ENCODE data around the gene JSRP1.

JSRP1 gene

GRCh38 chr19:2242092-2242537 lies 14.1 kb downstream of the JSRP1 start:
- Histone ChIP-seq H3K27ac (ENCODE audit: insufficient read depth in 1 of 2, low read depth in 1 of 2, low read length in 2 of 2, poor library complexity in 1 of 2, severe bottlenecking in 2 of 2) (no peak overlapping the region), H3K36me3 (ENCODE audit: control insufficient read depth in 4 of 4, insufficient read depth in 4 of 4, low read length in 3 of 4) (peaks cover 7 to 74% (median 37%) of the 10 kb centered on the region in 4 experiments), H3K27me3 (replicated peaks in 2 of 5; ENCODE audit: control insufficient read depth in 4 of 5, insufficient read depth in 5 of 5, low read length in 4 of 5) (no peaks in the 10 kb centered on the region), H3K9me3 (ENCODE audit: control extremely low read depth in 1 of 5, control insufficient read depth in 4 of 5, insufficient read depth in 2 of 5, low read depth in 1 of 5, low read length in 4 of 5) (no peaks in the 10 kb centered on the region), H3K4me3 (ENCODE audit: control insufficient read depth in 1 of 7, extremely low read depth in 1 of 7, insufficient read depth in 4 of 7, low read depth in 2 of 7, low read length in 6 of 7) (no peak overlapping the region), H3K4me1 (ENCODE audit: control extremely low read depth in 1 of 4, control insufficient read depth in 4 of 4, insufficient read depth in 4 of 4, low read length in 3 of 4) (peaks cover 0 to 56% (median 51%) of the 10 kb centered on the region in 4 experiments)
- CTCF ChIA-PET = interaction anchor here (0.6 to 8.1 kb wide), 3 partner anchors 9 to 23 kb away, joined by 3 to 52 read pairs (median 4); partner anchors contain the start of gene AMH
- WGBS (ENCODE audit: insufficient coverage) = 97% methylated on average over 9 of the region's 12 CpGs
- DNase-seq = no peak
- POLR2A ChIA-PET = no interaction called here

- Histone ChIP-seq H3K27ac (ENCODE audit: insufficient read depth in 1 of 2, low read depth in 1 of 2, low read length in 2 of 2, poor library complexity in 1 of 2, severe bottlenecking in 2 of 2) (peak overlapping the region in 1 of 2 experiments; percentile 91), H3K4me3 (ENCODE audit: control insufficient read depth in 1 of 7, extremely low read depth in 1 of 7, insufficient read depth in 4 of 7, low read depth in 2 of 7, low read length in 6 of 7) (peak overlapping the region in 1 of 7 experiments; percentile 76), H3K4me1 (ENCODE audit: control extremely low read depth in 1 of 4, control insufficient read depth in 4 of 4, insufficient read depth in 4 of 4, low read length in 3 of 4) (peaks cover 0 to 61% (median 55%) of the 10 kb centered on the region in 4 experiments), H3K9me3 (ENCODE audit: control extremely low read depth in 1 of 5, control insufficient read depth in 4 of 5, insufficient read depth in 2 of 5, low read depth in 1 of 5, low read length in 4 of 5) (no peaks in the 10 kb centered on the region), H3K36me3 (ENCODE audit: control insufficient read depth in 4 of 4, insufficient read depth in 4 of 4, low read length in 3 of 4) (peaks cover 7 to 64% (median 27%) of the 10 kb centered on the region in 4 experiments), H3K27me3 (replicated peaks in 2 of 5; ENCODE audit: control insufficient read depth in 4 of 5, insufficient read depth in 5 of 5, low read length in 4 of 5) (no peaks in the 10 kb centered on the region)
- ChIA-PET CTCF (interaction anchor here (0.9 to 8.1 kb wide), 6 partner anchors 10 to 95 kb away, joined by 3 to 52 read pairs (median 7); partner anchors contain the start of gene AMH), POLR2A (interaction anchor here (0.6 to 1.6 kb wide), 3 partner anchors 23 to 707 kb away, joined by 3 to 4 read pairs (median 3); no protein-coding TSS in a partner anchor)
- DNase-seq = no peak
- 93% methylated on average over 33 of the region's 41 CpGs for WGBS (ENCODE audit: insufficient coverage)
Measured at GRCh38 chr19:2240881-2241760, 15.1 kb downstream of the JSRP1 start.

GRCh38 chr19:2239771-2240770 lies 16.1 kb downstream of the JSRP1 start:
- WGBS (ENCODE audit: insufficient coverage) = 26% methylated on average over 28 of the region's 34 CpGs
- no peaks in the 10 kb centered on the region for H3K9me3 ChIP-seq (ENCODE audit: control extremely low read depth in 1 of 5, control insufficient read depth in 4 of 5, insufficient read depth in 2 of 5, low read depth in 1 of 5, low read length in 4 of 5)
- ChIA-PET POLR2A (interaction anchor here (0.5 to 1.6 kb wide), 8 partner anchors 9 to 987 kb away, joined by 3 to 6 read pairs (median 3); partner anchors contain the start of gene AMH), CTCF (interaction anchor here (0.6 to 8.1 kb wide), 11 partner anchors 11 to 188 kb away, joined by 3 to 52 read pairs (median 4); partner anchors contain the start of gene AMH)
- H3K27me3 ChIP-seq (replicated peaks in 2 of 5; ENCODE audit: control insufficient read depth in 4 of 5, insufficient read depth in 5 of 5, low read length in 4 of 5) = no peaks in the 10 kb centered on the region
- H3K27ac ChIP-seq (ENCODE audit: insufficient read depth in 1 of 2, low read depth in 1 of 2, low read length in 2 of 2, poor library complexity in 1 of 2, severe bottlenecking in 2 of 2) = peak overlapping the region; percentile 72 to 91
- DNase-seq = peak; percentile 67 to 82 (median 78)
- peak overlapping the region; percentile 39 to 86 (median 69) for H3K4me3 ChIP-seq (ENCODE audit: control insufficient read depth in 1 of 7, extremely low read depth in 1 of 7, insufficient read depth in 4 of 7, low read depth in 2 of 7, low read length in 6 of 7)
- peaks cover 5 to 54% (median 21%) of the 10 kb centered on the region in 4 experiments for H3K36me3 ChIP-seq (ENCODE audit: control insufficient read depth in 4 of 4, insufficient read depth in 4 of 4, low read length in 3 of 4)
- H3K4me1 ChIP-seq (ENCODE audit: control extremely low read depth in 1 of 4, control insufficient read depth in 4 of 4, insufficient read depth in 4 of 4, low read length in 3 of 4) = peaks cover 0 to 65% (median 58%) of the 10 kb centered on the region in 4 experiments

- ChIA-PET POLR2A (interaction anchor here (0.6 to 1.6 kb wide), 6 partner anchors 9 to 86 kb away, joined by 3 to 6 read pairs (median 4); partner anchors contain the start of gene AMH), CTCF (interaction anchor here (0.5 to 8.1 kb wide), 12 partner anchors 12 to 187 kb away, joined by 3 to 52 read pairs (median 4); partner anchors contain the start of gene AMH)
- Histone ChIP-seq H3K4me3 (ENCODE audit: control insufficient read depth in 1 of 7, extremely low read depth in 1 of 7, insufficient read depth in 4 of 7, low read depth in 2 of 7, low read length in 6 of 7) (peak overlapping the region in 4 of 7 experiments; percentile 60 to 86 (median 80)), H3K27ac (ENCODE audit: insufficient read depth in 1 of 2, low read depth in 1 of 2, low read length in 2 of 2, poor library complexity in 1 of 2, severe bottlenecking in 2 of 2) (peak overlapping the region; percentile 72 to 91), H3K27me3 (replicated peaks in 2 of 5; ENCODE audit: control insufficient read depth in 4 of 5, insufficient read depth in 5 of 5, low read length in 4 of 5) (no peaks in the 10 kb centered on the region), H3K9me3 (ENCODE audit: control extremely low read depth in 1 of 5, control insufficient read depth in 4 of 5, insufficient read depth in 2 of 5, low read depth in 1 of 5, low read length in 4 of 5) (no peaks in the 10 kb centered on the region), H3K4me1 (ENCODE audit: control extremely low read depth in 1 of 4, control insufficient read depth in 4 of 4, insufficient read depth in 4 of 4, low read length in 3 of 4) (peaks cover 0 to 73% (median 64%) of the 10 kb centered on the region in 4 experiments), H3K36me3 (ENCODE audit: control insufficient read depth in 4 of 4, insufficient read depth in 4 of 4, low read length in 3 of 4) (peaks cover 2 to 45% (median 13%) of the 10 kb centered on the region in 4 experiments)
- no peak for DNase-seq
- WGBS (ENCODE audit: insufficient coverage) = no CpG with 5 or more reads among the region's 10 CpGs
Measured at GRCh38 chr19:2239173-2239572, 17.0 kb downstream of the JSRP1 start.

- Histone ChIP-seq H3K36me3 (ENCODE audit: control insufficient read depth in 4 of 4, insufficient read depth in 4 of 4, low read length in 3 of 4) (peaks cover 4 to 44% (median 14%) of the 10 kb centered on the region in 4 experiments), H3K27me3 (replicated peaks in 2 of 5; ENCODE audit: control insufficient read depth in 4 of 5, insufficient read depth in 5 of 5, low read length in 4 of 5) (no peaks in the 10 kb centered on the region), H3K27ac (ENCODE audit: insufficient read depth in 1 of 2, low read depth in 1 of 2, low read length in 2 of 2, poor library complexity in 1 of 2, severe bottlenecking in 2 of 2) (peak overlapping the region in 1 of 2 experiments; percentile 94), H3K4me1 (ENCODE audit: control extremely low read depth in 1 of 4, control insufficient read depth in 4 of 4, insufficient read depth in 4 of 4, low read length in 3 of 4) (peaks cover 0 to 77% (median 70%) of the 10 kb centered on the region in 4 experiments), H3K4me3 (ENCODE audit: control insufficient read depth in 1 of 7, extremely low read depth in 1 of 7, insufficient read depth in 4 of 7, low read depth in 2 of 7, low read length in 6 of 7) (peak overlapping the region in 5 of 7 experiments; percentile 70 to 86 (median 85)), H3K9me3 (ENCODE audit: control extremely low read depth in 1 of 5, control insufficient read depth in 4 of 5, insufficient read depth in 2 of 5, low read depth in 1 of 5, low read length in 4 of 5) (no peaks in the 10 kb centered on the region)
- CTCF ChIA-PET = interaction anchor here (1.0 to 8.1 kb wide), 6 partner anchors 10 to 78 kb away, joined by 3 to 52 read pairs (median 12); partner anchors contain the start of gene AMH
- no peak for DNase-seq
- POLR2A ChIA-PET = interaction anchor here (0.6 to 1.0 kb wide), 5 partner anchors 11 to 101 kb away, joined by 3 to 7 read pairs (median 3); partner anchors contain the start of gene AMH
- 91% methylated on average over 6 of the region's 6 CpGs for WGBS (ENCODE audit: insufficient coverage)
Measured at GRCh38 chr19:2237869-2238153, 18.4 kb downstream of the JSRP1 start.
